Transverse colon (tissue), 4 donors: ENCODE data around the gene OR8G1. TPM values are rescaled to one million over a fixed set of nuclear protein-coding genes. Genes with fewer than 3 reads are reported as not detected.

Experiments used
- DNase-seq: peaks from one replicate; pipeline ENCODE4 v3.0.0-alpha.2; 2019
- H3K27ac ChIP-seq, 4 donors: fragments of 200-600 bp; sonication (generic); 2 replicates each; pipeline ENCODE4 v1.5.1; 2016 to 2018; ENCODE audit warnings: inconsistent platforms in 4 of 4
- H3K27me3 ChIP-seq: fragments of 200-600 bp; sonication (generic); 2 replicates; pipeline ENCODE4 v1.5.1; 2017; ENCODE audit warnings: inconsistent platforms
- H3K36me3 ChIP-seq, 4 donors: fragments of 200-600 bp; sonication (generic); 2 replicates each; pipeline ENCODE4 v1.5.1; 2017 to 2019; ENCODE audit warnings: inconsistent platforms in 4 of 4
- H3K4me1 ChIP-seq, 4 donors: fragments of 200-600 bp; sonication (generic); 2 replicates each; pipeline ENCODE4 v1.5.1; 2017 to 2020; ENCODE audit warnings: inconsistent platforms in 4 of 4
- H3K4me3 ChIP-seq, 4 donors: fragments of 200-600 bp; sonication (generic); 1 replicate in 1 of 4; 2 replicates in 3 of 4; pipeline versions ENCODE4 v1.5.1 to v1.6.1; 2017 to 2019; ENCODE audit warnings: inconsistent platforms in 4 of 4
- H3K9me3 ChIP-seq, 2 donors: fragments of 200-600 bp; sonication (generic); 2 replicates each; pipeline ENCODE4 v1.5.1; 2017 to 2019; ENCODE audit warnings: inconsistent platforms in 2 of 2
- EP300 ChIP-seq: sonication (generic); formaldehyde crosslinking; IDR thresholded peaks from one replicate; pipeline ENCODE4 v1.6.1; 2017; ENCODE audit warnings: antibody characterized with exemption, low read depth
- POLR2A ChIP-seq: fragments of 450-650 bp; IDR thresholded peaks from one replicate; pipeline ENCODE4 v1.6.1; 2016; ENCODE audit warnings: antibody characterized with exemption, mild to moderate bottlenecking, moderate library complexity
- POLR2AphosphoS5 ChIP-seq, 3 donors: sonication (generic); formaldehyde crosslinking; IDR thresholded peaks; one replicate each; pipeline ENCODE4 v1.6.1; 2016; ENCODE audit warnings: antibody characterized with exemption in 3 of 3
- WGBS, 2 donors: methylation state at CpG; one replicate each; pipeline ENCODE4 v1.1.5; 2018; ENCODE audit warnings: low coverage in 1 of 2; 5-methylcytosine and 5-hydroxymethylcytosine counted together
- in situ Hi-C, 4 donors: fragments of 200-750 bp; cut with MboI; loops; one replicate each; pipeline versions ENCODE4 v1.15.0 to v1.15.1; 2017; ENCODE audit warnings: low sequenced_read_pairs in 3 of 4, low pct_ligation_motif_present in 1 of 4, low pct_unique_long_range_greater_than_20kb in 1 of 4
- intact Hi-C: fragments of 100-400 bp; cut with DNase I; formaldehyde crosslinking; loops from one replicate; pipeline ENCODE4 v1.15.1; 2023; ENCODE audit warnings: low total_unique reads
- total RNA-seq, 4 donors: library from RNA; depleted of rRNA; stranded (reverse); fragments of >200 nt; gene quantifications; one replicate each; pipeline ENCODE4 v1.1.0, GENCODE V29; 2016
- TF ChIP-seq, protein P1 (sequence below), 5 experiments: fragments of 200-600 bp in 3 of 5; fragments of 450-650 bp in 2 of 5; sonication (generic) in 3 of 5; IDR thresholded peaks; 1 replicate in 2 of 5; 2 replicates in 3 of 5; pipeline ENCODE4 v1.5.1; 2016 to 2017; ENCODE audit warnings: antibody characterized with exemption in 5 of 5, inconsistent platforms in 3 of 5, mild to moderate bottlenecking in 2 of 5, moderate library complexity in 1 of 5

OR8G1 gene
- total RNA-seq, 4 donors from 2014 or later, result under 0.01 TPM; not detected in 3

DNA sequence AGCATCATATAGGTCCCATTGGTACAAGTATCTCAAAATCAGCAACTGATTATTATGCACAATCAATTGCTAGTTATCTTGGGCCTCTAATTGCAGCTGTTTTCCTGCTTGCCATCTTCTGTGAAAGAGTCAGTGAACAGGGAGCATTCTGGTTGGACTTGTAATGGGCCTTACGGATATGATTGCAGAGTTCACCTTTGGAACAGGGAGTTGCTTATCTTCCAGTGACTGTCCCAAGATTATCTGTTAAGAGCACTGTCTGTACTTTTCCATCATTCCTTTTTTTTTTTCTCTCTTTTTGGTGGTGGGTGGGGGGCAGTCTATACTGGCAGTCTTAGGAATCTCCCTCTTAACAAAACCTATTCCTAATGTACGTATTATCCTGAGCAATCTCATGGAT, 33.1 kb downstream of the OR8G1 start:
- H3K9me3 ChIP-seq, result no peaks in the 10 kb centered on the region
- no peak overlapping the region for H3K4me3 ChIP-seq
- no peak for DNase-seq
- intact Hi-C loops, result no loop called here
- in situ Hi-C loops, result no loop called here
- peaks cover 0 to 22% (median 7%) of the 10 kb centered on the region in 4 donors for H3K4me1 ChIP-seq
- H3K27me3 ChIP-seq, result no peaks in the 10 kb centered on the region
- TF ChIP-seq, protein P1, sequence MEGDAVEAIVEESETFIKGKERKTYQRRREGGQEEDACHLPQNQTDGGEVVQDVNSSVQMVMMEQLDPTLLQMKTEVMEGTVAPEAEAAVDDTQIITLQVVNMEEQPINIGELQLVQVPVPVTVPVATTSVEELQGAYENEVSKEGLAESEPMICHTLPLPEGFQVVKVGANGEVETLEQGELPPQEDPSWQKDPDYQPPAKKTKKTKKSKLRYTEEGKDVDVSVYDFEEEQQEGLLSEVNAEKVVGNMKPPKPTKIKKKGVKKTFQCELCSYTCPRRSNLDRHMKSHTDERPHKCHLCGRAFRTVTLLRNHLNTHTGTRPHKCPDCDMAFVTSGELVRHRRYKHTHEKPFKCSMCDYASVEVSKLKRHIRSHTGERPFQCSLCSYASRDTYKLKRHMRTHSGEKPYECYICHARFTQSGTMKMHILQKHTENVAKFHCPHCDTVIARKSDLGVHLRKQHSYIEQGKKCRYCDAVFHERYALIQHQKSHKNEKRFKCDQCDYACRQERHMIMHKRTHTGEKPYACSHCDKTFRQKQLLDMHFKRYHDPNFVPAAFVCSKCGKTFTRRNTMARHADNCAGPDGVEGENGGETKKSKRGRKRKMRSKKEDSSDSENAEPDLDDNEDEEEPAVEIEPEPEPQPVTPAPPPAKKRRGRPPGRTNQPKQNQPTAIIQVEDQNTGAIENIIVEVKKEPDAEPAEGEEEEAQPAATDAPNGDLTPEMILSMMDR (IDR thresholded peaks at IDR 0.05), result no peak
- TF ChIP-seq EP300 (no peak), POLR2A (no peak), POLR2AphosphoS5 (IDR thresholded peaks at IDR 0.05) (no peak)
- H3K36me3 ChIP-seq, result no peaks in the 10 kb centered on the region
- WGBS, 2 donors, result 69% methylated on average over 2 of the region's 2 CpGs; no CpG with 5 or more reads in 1 of the 2 donors
- peak overlapping the region in 3 of 4 donors; percentile 33 to 49 (median 47) for H3K27ac ChIP-seq

DNA sequence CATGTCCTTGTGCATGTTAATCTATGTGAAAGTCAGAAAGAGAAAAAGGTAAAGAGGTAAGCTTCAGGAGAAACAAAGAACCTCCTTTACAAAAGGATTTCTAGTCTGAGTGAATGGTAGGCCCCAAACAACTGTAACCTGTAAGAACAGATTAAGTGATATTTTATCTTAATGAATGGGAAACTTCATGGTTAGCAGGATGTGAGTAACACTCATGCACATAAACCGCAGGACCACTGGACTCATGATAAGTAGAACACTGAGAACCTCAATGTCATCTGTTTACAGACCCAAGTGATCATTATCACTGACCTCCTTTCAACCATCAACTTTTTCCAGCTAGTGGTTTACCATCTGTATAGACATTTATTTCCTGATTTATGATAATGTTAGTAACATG, 35.2 kb downstream of the OR8G1 start:
- Histone ChIP-seq H3K4me3 (no peak overlapping the region), H3K4me1 (peaks cover 0 to 16% (median 7%) of the 10 kb centered on the region in 4 donors), H3K27ac (no peak overlapping the region), H3K36me3 (no peaks in the 10 kb centered on the region), H3K9me3 (no peaks in the 10 kb centered on the region), H3K27me3 (no peaks in the 10 kb centered on the region)
- no peak for DNase-seq
- 53 to 75% methylated on average over 1 of the region's 1 CpG for WGBS, 2 donors
- TF ChIP-seq POLR2A, result no peak
- intact Hi-C loops, result no loop called here
- in situ Hi-C loops, result no loop called here

DNA sequence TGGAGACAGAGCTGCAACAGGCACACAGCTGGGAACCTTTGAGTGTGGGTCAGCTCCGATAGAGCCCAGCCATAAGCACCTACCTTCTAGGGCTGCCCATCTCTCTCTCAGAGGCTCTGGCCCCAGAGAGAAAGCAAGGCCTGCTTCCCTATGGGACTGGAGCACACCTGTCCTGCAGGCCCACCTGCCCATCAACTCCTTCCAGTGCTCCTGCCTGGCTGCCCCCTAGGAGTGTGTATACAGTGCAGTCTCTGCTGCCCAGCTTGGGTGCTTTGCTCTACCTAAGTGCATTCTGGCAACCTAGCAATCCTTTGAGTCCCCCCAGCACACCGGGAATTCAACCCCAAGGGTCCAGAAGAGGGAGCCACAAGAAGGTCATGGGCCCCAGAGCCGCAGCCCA, 36.3 kb downstream of the OR8G1 start:
- no peak for DNase-seq
- TF ChIP-seq, protein P1 (IDR thresholded peaks at IDR 0.05), result no peak
- TF ChIP-seq POLR2A (no peak), POLR2AphosphoS5 (IDR thresholded peaks at IDR 0.05) (no peak), EP300 (no peak)
- intact Hi-C loops, result no loop called here
- WGBS, 2 donors, result 79% methylated on average over 3 of the region's 3 CpGs; no CpG with 5 or more reads in 1 of the 2 donors
- Histone ChIP-seq H3K9me3 (no peaks in the 10 kb centered on the region), H3K27ac (peak overlapping the region in 1 of 4 donors; percentile 26), H3K4me1 (peaks cover 0 to 13% (median 6%) of the 10 kb centered on the region in 4 donors), H3K4me3 (no peak overlapping the region), H3K27me3 (no peaks in the 10 kb centered on the region), H3K36me3 (no peaks in the 10 kb centered on the region)
- in situ Hi-C loops, result no loop called here

DNA sequence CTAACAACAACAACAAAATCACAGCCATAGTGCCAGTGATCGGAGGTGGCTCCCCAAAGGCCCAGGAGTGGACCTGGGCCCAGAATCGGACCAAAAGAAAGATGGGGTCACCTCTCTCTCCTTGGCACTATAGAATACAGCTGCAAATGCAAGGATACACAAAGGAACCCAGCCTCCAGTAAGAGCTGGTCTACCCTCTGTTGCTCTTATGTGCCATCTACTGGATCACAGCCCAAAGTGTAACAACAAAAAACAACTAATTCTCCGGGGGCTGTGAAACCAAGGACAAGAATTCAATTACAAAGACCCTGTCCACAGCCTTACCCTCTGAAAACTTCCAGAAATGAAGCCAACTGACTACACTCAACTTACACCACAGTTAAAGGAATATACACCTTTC, 36.9 kb downstream of the OR8G1 start:
- Histone ChIP-seq H3K27me3 (no peaks in the 10 kb centered on the region), H3K4me1 (peaks cover 0 to 13% (median 6%) of the 10 kb centered on the region in 4 donors), H3K36me3 (no peaks in the 10 kb centered on the region), H3K9me3 (no peaks in the 10 kb centered on the region), H3K27ac (no peak overlapping the region), H3K4me3 (no peak overlapping the region)
- no peak for DNase-seq
- in situ Hi-C loops (no loop called here), intact Hi-C loops (no loop called here)
- WGBS, 2 donors, result 0 to 75% methylated on average over 1 to 3 of the region's 3 CpGs
- TF ChIP-seq, protein P1 (IDR thresholded peaks at IDR 0.05), result peak in 4 of 5 experiments; percentile 5 to 30 (median 22)
- TF ChIP-seq POLR2AphosphoS5 (IDR thresholded peaks at IDR 0.05) (no peak), EP300 (no peak), POLR2A (no peak)

DNA sequence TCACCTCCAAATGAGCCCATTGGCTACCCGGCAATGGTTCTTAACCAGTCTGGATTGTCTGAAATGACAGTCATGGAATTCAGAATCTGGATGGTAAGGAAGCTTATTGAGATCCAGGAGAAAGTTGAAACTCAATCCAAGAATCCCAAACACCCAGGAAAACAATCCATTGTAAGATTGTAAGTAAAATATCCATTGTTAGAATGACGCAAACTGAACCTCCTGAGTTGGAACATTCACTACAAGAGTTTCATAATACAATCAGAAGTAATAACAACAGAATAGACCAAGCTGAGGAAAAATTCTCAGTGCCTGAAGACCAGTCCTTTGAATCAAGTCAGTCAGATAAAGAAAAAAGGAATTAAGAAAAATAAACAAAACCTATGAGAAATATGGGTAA, 37.4 kb downstream of the OR8G1 start:
- H3K4me3 ChIP-seq, result no peak overlapping the region
- H3K36me3 ChIP-seq, result no peaks in the 10 kb centered on the region
- in situ Hi-C loops (no loop called here), intact Hi-C loops (no loop called here)
- no peaks in the 10 kb centered on the region for H3K27me3 ChIP-seq
- DNase-seq, result no peak
- H3K27ac ChIP-seq, result no peak overlapping the region
- WGBS, 2 donors, result 43 to 73% methylated on average over 2 of the region's 2 CpGs
- H3K4me1 ChIP-seq, result peaks cover 0 to 12% (median 5%) of the 10 kb centered on the region in 4 donors
- H3K9me3 ChIP-seq, result no peaks in the 10 kb centered on the region
- no peak for TF ChIP-seq EP300
- no peak for TF ChIP-seq POLR2A
- TF ChIP-seq, protein P1 (IDR thresholded peaks at IDR 0.05), result no peak
- TF ChIP-seq POLR2AphosphoS5 (IDR thresholded peaks at IDR 0.05), result no peak
